ENCODE results near the gene GALNT1.

GALNT1 gene

DNA sequence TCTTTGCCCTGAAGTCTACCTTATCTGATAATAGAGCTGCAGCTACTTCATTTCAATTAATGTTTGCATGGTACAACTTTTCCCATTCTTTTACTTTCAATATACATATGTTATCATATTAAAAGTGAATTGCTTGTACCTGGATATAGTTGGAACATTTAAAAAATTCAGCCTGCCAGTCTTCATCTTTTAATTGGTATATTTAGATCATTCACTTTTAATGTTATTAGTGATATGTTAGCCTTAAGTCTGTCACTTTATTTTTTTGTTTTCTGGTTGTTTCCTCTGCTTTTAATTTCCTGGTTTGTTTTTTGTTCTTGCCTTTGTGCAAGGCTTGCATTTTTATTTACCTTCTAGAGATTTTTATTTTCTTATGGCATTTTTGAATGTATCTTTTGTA lies 158.2 kb downstream of the GALNT1 start:
- Histone ChIP-seq H3K9me3 (ENCODE audit: control insufficient read depth, low read length) (no peaks in the 10 kb centered on the region), H3K4me3 (ENCODE audit: low read depth, low read length) (no peak overlapping the region), H3K9ac (no peak overlapping the region), H3K4me2 (ENCODE audit: low read length) (no peak overlapping the region), H2AFZ (no peak overlapping the region), H3K79me2 (no peaks in the 10 kb centered on the region), H3K4me1 (no peaks in the 10 kb centered on the region), H3K36me3 (ENCODE audit: control insufficient read depth, insufficient read depth, low read length) (no peaks in the 10 kb centered on the region), H3K27ac (no peak overlapping the region), H3K27me3 (ENCODE audit: control insufficient read depth, insufficient read depth, low read length) (no peaks in the 10 kb centered on the region)
- TF ChIP-seq, protein P1, sequence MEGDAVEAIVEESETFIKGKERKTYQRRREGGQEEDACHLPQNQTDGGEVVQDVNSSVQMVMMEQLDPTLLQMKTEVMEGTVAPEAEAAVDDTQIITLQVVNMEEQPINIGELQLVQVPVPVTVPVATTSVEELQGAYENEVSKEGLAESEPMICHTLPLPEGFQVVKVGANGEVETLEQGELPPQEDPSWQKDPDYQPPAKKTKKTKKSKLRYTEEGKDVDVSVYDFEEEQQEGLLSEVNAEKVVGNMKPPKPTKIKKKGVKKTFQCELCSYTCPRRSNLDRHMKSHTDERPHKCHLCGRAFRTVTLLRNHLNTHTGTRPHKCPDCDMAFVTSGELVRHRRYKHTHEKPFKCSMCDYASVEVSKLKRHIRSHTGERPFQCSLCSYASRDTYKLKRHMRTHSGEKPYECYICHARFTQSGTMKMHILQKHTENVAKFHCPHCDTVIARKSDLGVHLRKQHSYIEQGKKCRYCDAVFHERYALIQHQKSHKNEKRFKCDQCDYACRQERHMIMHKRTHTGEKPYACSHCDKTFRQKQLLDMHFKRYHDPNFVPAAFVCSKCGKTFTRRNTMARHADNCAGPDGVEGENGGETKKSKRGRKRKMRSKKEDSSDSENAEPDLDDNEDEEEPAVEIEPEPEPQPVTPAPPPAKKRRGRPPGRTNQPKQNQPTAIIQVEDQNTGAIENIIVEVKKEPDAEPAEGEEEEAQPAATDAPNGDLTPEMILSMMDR (IDR thresholded peaks at IDR 0.05): no peak

DNA sequence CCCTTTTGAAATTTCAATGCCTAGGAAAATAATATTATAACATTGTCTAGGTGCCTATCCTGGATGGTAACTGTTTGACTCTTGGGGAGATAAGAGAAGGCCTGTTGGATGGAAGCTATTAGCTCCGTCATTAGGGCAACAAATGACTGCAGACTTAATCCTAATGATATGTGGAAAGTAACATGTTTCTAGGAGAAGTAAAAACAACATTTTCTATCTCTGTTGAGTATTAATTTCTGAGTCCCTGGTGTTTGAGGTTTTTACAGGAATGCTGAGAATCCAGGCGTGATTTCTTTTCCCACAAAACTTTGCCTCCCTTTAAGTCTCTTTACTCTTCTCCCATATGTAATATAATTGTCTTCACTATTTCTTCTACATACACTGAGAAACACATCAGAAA lies 159.1 kb downstream of the GALNT1 start:
- Histone ChIP-seq H2AFZ (no peak overlapping the region), H3K9me3 (ENCODE audit: control insufficient read depth, low read length) (no peaks in the 10 kb centered on the region), H3K9ac (no peak overlapping the region), H3K36me3 (ENCODE audit: control insufficient read depth, insufficient read depth, low read length) (no peaks in the 10 kb centered on the region), H3K27me3 (ENCODE audit: control insufficient read depth, insufficient read depth, low read length) (no peaks in the 10 kb centered on the region), H3K4me2 (ENCODE audit: low read length) (no peak overlapping the region), H3K27ac (no peak overlapping the region), H3K4me3 (ENCODE audit: low read depth, low read length) (no peak overlapping the region), H3K79me2 (no peaks in the 10 kb centered on the region), H3K4me1 (no peaks in the 10 kb centered on the region)
- TF ChIP-seq, protein P1 (IDR thresholded peaks at IDR 0.05): no peak

DNA sequence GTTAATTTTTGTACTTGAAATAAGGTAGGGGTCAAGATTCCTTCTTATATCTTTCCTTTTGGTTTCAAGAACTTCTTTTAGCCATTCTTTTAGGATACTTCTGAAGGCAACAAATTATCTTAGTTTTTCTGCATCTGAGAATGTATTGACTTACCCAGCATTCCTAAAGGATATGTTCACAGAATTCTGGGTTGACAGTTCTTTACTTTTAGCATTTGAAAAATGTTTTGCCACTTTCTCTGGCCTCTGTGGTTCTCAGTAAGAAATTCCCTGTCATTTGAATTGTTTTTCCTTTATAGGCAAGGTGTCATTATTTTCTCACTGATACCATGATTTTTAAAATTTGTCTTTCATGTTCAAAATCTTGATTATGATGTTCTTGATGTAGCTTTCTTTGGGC lies 162.4 kb downstream of the GALNT1 start:
- Histone ChIP-seq H2AFZ (no peak overlapping the region), H3K4me3 (ENCODE audit: low read depth, low read length) (no peak overlapping the region), H3K9me3 (ENCODE audit: control insufficient read depth, low read length) (no peaks in the 10 kb centered on the region), H3K27ac (no peak overlapping the region), H3K4me2 (ENCODE audit: low read length) (no peak overlapping the region), H3K27me3 (ENCODE audit: control insufficient read depth, insufficient read depth, low read length) (no peaks in the 10 kb centered on the region), H3K9ac (no peak overlapping the region), H3K36me3 (ENCODE audit: control insufficient read depth, insufficient read depth, low read length) (no peaks in the 10 kb centered on the region), H3K4me1 (no peaks in the 10 kb centered on the region), H3K79me2 (no peaks in the 10 kb centered on the region)
- TF ChIP-seq, protein P1 (IDR thresholded peaks at IDR 0.05): no peak

DNA sequence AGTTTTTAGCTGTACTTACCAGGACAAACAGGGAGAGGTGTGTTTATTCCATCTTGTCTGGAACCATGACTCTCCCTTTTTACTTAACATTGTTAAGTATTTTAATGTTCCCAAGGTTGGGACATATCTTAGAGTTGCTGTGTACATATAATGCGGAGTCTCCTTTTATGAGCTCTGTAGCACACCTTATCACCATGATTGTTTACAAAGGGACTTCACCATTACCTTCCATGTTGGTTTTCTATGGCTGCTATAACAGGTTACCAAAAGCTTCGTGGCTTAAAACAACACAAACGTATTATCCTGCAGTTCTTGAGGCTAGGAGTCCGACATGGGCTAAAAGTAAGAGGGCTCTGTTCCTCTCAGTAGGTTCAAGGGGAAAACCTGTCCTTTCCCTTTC lies 164.3 kb downstream of the GALNT1 start:
- Histone ChIP-seq H3K79me2 (no peaks in the 10 kb centered on the region), H3K9me3 (ENCODE audit: control insufficient read depth, low read length) (no peaks in the 10 kb centered on the region), H3K27ac (no peak overlapping the region), H3K27me3 (ENCODE audit: control insufficient read depth, insufficient read depth, low read length) (no peaks in the 10 kb centered on the region), H3K4me1 (no peaks in the 10 kb centered on the region), H2AFZ (no peak overlapping the region), H3K4me3 (ENCODE audit: low read depth, low read length) (no peak overlapping the region), H3K36me3 (ENCODE audit: control insufficient read depth, insufficient read depth, low read length) (no peaks in the 10 kb centered on the region), H3K9ac (no peak overlapping the region), H3K4me2 (ENCODE audit: low read length) (no peak overlapping the region)
- TF ChIP-seq, protein P1 (IDR thresholded peaks at IDR 0.05): no peak

DNA sequence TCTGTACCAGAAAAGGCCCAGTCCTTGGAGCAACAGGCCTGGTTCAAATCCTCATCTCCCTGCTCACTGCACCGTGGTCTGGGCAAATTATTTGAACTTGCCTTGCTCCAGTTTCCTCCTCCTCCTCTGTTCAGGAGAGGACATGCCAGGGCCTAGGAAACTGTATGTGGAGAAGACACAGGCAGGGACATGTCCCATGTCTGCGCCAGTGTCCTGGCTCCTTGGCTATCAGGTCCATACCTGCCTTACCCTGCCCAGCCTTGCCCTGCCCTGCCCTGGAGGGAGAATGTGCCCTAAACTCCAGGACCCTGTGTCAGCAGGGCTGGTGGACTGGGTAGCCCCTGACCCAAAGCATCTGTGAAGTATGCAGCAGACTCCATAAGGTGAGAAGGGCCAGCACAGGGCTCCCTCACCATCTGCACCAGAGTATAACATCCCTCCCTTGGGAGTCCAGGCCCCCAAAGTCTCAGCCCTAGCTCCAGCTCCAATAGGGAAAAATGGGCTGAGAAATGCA lies 165.3 kb downstream of the GALNT1 start:
- no peak overlapping the region for H3K4me3 ChIP-seq (ENCODE audit: low read depth, low read length)
- H3K36me3 ChIP-seq (ENCODE audit: control insufficient read depth, insufficient read depth, low read length): no peaks in the 10 kb centered on the region
- no peak overlapping the region for H3K4me2 ChIP-seq (ENCODE audit: low read length)

More for the DNA sequence above, 165.3 kb downstream of the GALNT1 start:
- Histone ChIP-seq H3K4me1 (no peaks in the 10 kb centered on the region), H3K9ac (no peak overlapping the region), H3K27ac (no peak overlapping the region), H3K9me3 (ENCODE audit: control insufficient read depth, low read length) (no peaks in the 10 kb centered on the region), H3K79me2 (no peaks in the 10 kb centered on the region), H3K27me3 (ENCODE audit: control insufficient read depth, insufficient read depth, low read length) (no peaks in the 10 kb centered on the region), H2AFZ (no peak overlapping the region)
- TF ChIP-seq, protein P1 (IDR thresholded peaks at IDR 0.05): no peak

Data from parathyroid adenoma (tissue), 2 donors.